Natural killer cell (primary cell): Measurements from ENCODE around the gene APOA4. TPM values are rescaled to one million over a fixed set of nuclear protein-coding genes. Genes with fewer than 3 reads are reported as not detected.

Experiments
- ATAC-seq, 3 donors: fragments of 150-1000 bp in 2 of 3; fragments of 200-7000 bp in 1 of 3; cut with Tn5 transposase; 1 replicate in 1 of 3; 2 replicates in 2 of 3; pipeline ENCODE4 v1.10.0; 2021; ENCODE audit warnings: mild to moderate bottlenecking in 2 of 3, moderate library complexity in 2 of 3
- DNase-seq, 2 donors: peaks; one replicate each; pipeline versions ENCODE4 v3.0.0 to v3.0.0-alpha.2; 2013 to 2021; ENCODE audit warnings: mixed read lengths in 1 of 2
- H3K27ac ChIP-seq: one replicate; pipeline ENCODE4 v1.5.1; 2013; ENCODE audit warnings: mild to moderate bottlenecking, low read length
- H3K27me3 ChIP-seq: one replicate; pipeline ENCODE4 v1.6.1; 2013; ENCODE audit warnings: low read length; ENCODE audit not compliant: control insufficient read depth, insufficient read depth
- H3K36me3 ChIP-seq: one replicate; pipeline ENCODE4 v1.6.1; 2013; ENCODE audit warnings: low read length; ENCODE audit not compliant: control insufficient read depth, insufficient read depth
- H3K4me1 ChIP-seq: one replicate; pipeline ENCODE4 v1.6.1; 2013; ENCODE audit warnings: low read length; ENCODE audit not compliant: control insufficient read depth, insufficient read depth
- H3K4me3 ChIP-seq: one replicate; pipeline ENCODE4 v1.5.1; 2013; ENCODE audit warnings: low read length
- H3K9me3 ChIP-seq: one replicate; pipeline ENCODE4 v1.6.1; 2013; ENCODE audit warnings: low read length; ENCODE audit not compliant: control insufficient read depth, insufficient read depth
- H3K27ac Mint-ChIP-seq, 2 donors: one replicate each; pipeline ENCODE4 v1.8.0; 2022; ENCODE audit warnings: mild to moderate bottlenecking in 2 of 2, mixed read lengths in 2 of 2, moderate library complexity in 1 of 2
- H3K27me3 Mint-ChIP-seq, 2 donors: one replicate each; pipeline ENCODE4 v1.8.0; 2022; ENCODE audit warnings: low read depth in 2 of 2, mixed read lengths in 2 of 2
- H3K36me3 Mint-ChIP-seq: one replicate; pipeline ENCODE4 v1.8.0; 2022; ENCODE audit warnings: mixed read lengths
- H3K4me1 Mint-ChIP-seq, 2 donors: one replicate each; pipeline ENCODE4 v1.8.0; 2022; ENCODE audit warnings: mixed read lengths in 2 of 2
- H3K4me3 Mint-ChIP-seq: one replicate; pipeline ENCODE4 v1.8.0; 2022; ENCODE audit warnings: mild to moderate bottlenecking, moderate library complexity, mixed read lengths
- H3K9me3 Mint-ChIP-seq, 2 donors: one replicate each; pipeline ENCODE4 v1.8.0; 2022; ENCODE audit warnings: mixed read lengths in 2 of 2
- WGBS: methylation state at CpG from one replicate; pipeline ENCODE4 v1.1.7; 2013; ENCODE audit warnings: missing lambda C conversion rate; ENCODE audit not compliant: insufficient coverage; 5-methylcytosine and 5-hydroxymethylcytosine counted together
- intact Hi-C: fragments of 100-400 bp; cut with micrococcal nuclease; formaldehyde crosslinking; loops from one replicate; pipeline ENCODE4 v1.14.2; 2022
- total RNA-seq, 4 donors: library from RNA; stranded (reverse); fragments of 120-200 nt in 1 of 4; gene quantifications; one replicate each; pipeline versions ENCODE4 v1.2.3 to v1.2.4, GENCODE V29; 2013 to 2022
- TF ChIP-seq, protein P1 (sequence below): fragments of 200-600 bp; IDR thresholded peaks from one replicate; pipeline ENCODE4 v1.8.0; 2022; ENCODE audit warnings: antibody characterized with exemption

Gene APOA4
- total RNA-seq, 3 donors from 2014 or later (not counting 1 experiment from before 2014, with no cell fraction given), result not detected

DNA sequence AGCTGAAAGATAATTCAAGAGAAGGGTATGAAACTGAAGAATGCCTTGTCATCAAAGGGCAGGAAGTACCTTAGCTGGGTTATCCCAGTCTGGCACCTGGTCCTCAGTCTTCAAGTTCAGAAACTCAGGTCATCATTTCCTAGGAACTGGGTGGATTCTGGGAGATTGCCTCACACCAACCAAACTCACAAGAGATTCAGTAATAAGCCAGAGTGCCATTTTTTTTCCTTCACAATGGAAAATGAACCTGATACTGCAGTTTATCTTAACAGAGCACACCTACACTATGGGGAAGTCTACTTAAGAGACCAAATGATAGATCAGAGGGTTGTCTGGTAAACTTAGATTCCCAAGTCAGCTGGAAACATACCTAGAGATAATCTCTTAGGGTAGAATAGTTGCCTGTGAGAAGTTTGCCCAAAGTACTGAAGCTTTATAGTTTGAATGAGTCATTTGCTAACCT, 46.6 kb downstream of the APOA4 start:
- H3K9me3 Mint-ChIP-seq, result no peaks in the 10 kb centered on the region
- intact Hi-C loops, result no loop called here
- H3K36me3 Mint-ChIP-seq, result peaks cover 16% of the 10 kb centered on the region
- DNase-seq, result no peak
- H3K9me3 ChIP-seq, result no peaks in the 10 kb centered on the region
- H3K36me3 ChIP-seq, result peaks cover 42% of the 10 kb centered on the region
- no peak overlapping the region for H3K4me3 ChIP-seq
- peaks cover 19 to 20% of the 10 kb centered on the region in 2 donors for H3K4me1 Mint-ChIP-seq
- H3K4me1 ChIP-seq, result peaks cover 13% of the 10 kb centered on the region
- no peak for ATAC-seq
- H3K27me3 Mint-ChIP-seq, result no peaks in the 10 kb centered on the region
- TF ChIP-seq, protein P1, sequence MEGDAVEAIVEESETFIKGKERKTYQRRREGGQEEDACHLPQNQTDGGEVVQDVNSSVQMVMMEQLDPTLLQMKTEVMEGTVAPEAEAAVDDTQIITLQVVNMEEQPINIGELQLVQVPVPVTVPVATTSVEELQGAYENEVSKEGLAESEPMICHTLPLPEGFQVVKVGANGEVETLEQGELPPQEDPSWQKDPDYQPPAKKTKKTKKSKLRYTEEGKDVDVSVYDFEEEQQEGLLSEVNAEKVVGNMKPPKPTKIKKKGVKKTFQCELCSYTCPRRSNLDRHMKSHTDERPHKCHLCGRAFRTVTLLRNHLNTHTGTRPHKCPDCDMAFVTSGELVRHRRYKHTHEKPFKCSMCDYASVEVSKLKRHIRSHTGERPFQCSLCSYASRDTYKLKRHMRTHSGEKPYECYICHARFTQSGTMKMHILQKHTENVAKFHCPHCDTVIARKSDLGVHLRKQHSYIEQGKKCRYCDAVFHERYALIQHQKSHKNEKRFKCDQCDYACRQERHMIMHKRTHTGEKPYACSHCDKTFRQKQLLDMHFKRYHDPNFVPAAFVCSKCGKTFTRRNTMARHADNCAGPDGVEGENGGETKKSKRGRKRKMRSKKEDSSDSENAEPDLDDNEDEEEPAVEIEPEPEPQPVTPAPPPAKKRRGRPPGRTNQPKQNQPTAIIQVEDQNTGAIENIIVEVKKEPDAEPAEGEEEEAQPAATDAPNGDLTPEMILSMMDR, result no peak
- H3K4me3 Mint-ChIP-seq, result no peak overlapping the region
- no peak overlapping the region for H3K27ac ChIP-seq
- no peaks in the 10 kb centered on the region for H3K27me3 ChIP-seq
- peak overlapping the region in 1 of 2 donors; percentile 0 for H3K27ac Mint-ChIP-seq

- ATAC-seq, result no peak
- Mint-ChIP-seq H3K27me3 (no peaks in the 10 kb centered on the region), H3K36me3 (peaks cover 16% of the 10 kb centered on the region), H3K9me3 (no peaks in the 10 kb centered on the region), H3K4me1 (peaks cover 23 to 26% of the 10 kb centered on the region in 2 donors), H3K27ac (peak overlapping the region in 1 of 2 donors; percentile 0), H3K4me3 (no peak overlapping the region)
- intact Hi-C loops, result no loop called here
- no peak for DNase-seq
- Histone ChIP-seq H3K36me3 (peaks cover 37% of the 10 kb centered on the region), H3K27me3 (no peaks in the 10 kb centered on the region), H3K4me3 (no peak overlapping the region), H3K4me1 (peaks cover 15% of the 10 kb centered on the region), H3K27ac (no peak overlapping the region), H3K9me3 (no peaks in the 10 kb centered on the region)
- TF ChIP-seq, protein P1, result no peak
- 97% methylated on average over 5 of the region's 5 CpGs for WGBS
These were observed 47.1 kb downstream of the APOA4 start for GRCh38 chr11:116775975-116776374.

- Histone ChIP-seq H3K9me3 (no peaks in the 10 kb centered on the region), H3K4me1 (peaks cover 15% of the 10 kb centered on the region), H3K36me3 (peaks cover 28% of the 10 kb centered on the region), H3K4me3 (no peak overlapping the region), H3K27ac (no peak overlapping the region), H3K27me3 (no peaks in the 10 kb centered on the region)
- ATAC-seq (no peak), DNase-seq (no peak)
- TF ChIP-seq, protein P1, result no peak
- intact Hi-C loops, result loop anchor here (5.0 kb wide), 2 partner anchors 78 to 458 kb away; partner anchors contain the start of genes PCSK7 and RNF214
- peaks cover 26 to 28% of the 10 kb centered on the region in 2 donors for H3K4me1 Mint-ChIP-seq
- H3K27me3 Mint-ChIP-seq, result no peaks in the 10 kb centered on the region
- 97% methylated on average over 5 of the region's 5 CpGs for WGBS
- peak overlapping the region in 1 of 2 donors; percentile 97 for H3K27ac Mint-ChIP-seq
- H3K9me3 Mint-ChIP-seq, result no peaks in the 10 kb centered on the region
- peak overlapping the region; percentile 1 for H3K4me3 Mint-ChIP-seq
- H3K36me3 Mint-ChIP-seq, result peaks cover 16% of the 10 kb centered on the region
These were observed 48.4 kb downstream of the APOA4 start for GRCh38 chr11:116774661-116775060.
